ENCODE results near the gene LRGUK.

Gene LRGUK

GRCh38 chr7:134234216-134234615, 107.1 kb downstream of the LRGUK start:
- peaks cover 6 to 26% (median 9%) of the 10 kb centered on the region in 11 experiments; a peak in 21 of 22 replicates for H3K9me3 ChIP-seq (replicated peaks in 1 of 11)

GRCh38 chr7:134245253-134245652, 118.1 kb downstream of the LRGUK start:
- no peak for TF ChIP-seq Cebpa-rat (IDR thresholded peaks at IDR 0.05)
- H3K4me2 ChIP-seq = no peak overlapping the region
- no peaks in the 10 kb centered on the region for H3K36me3 ChIP-seq
- H3K4me1 ChIP-seq = no peaks in the 10 kb centered on the region
- H3K9ac ChIP-seq = no peak overlapping the region
- H3K4me3 ChIP-seq = no peak overlapping the region
- H4K20me1 ChIP-seq = no peaks in the 10 kb centered on the region
- H3K9me3 ChIP-seq (replicated peaks in 1 of 11) = peaks cover 0 to 6% (median under 1%) of the 10 kb centered on the region in 11 experiments; a peak in 5 of 22 replicates
- no peak overlapping the region for H3K27ac ChIP-seq
- no peaks in the 10 kb centered on the region for H3K27me3 ChIP-seq

More at GRCh38 chr7:134234216-134234615, 107.1 kb downstream of the LRGUK start:
- Histone ChIP-seq H3K27me3 (no peaks in the 10 kb centered on the region), H3K9ac (no peak overlapping the region), H4K20me1 (no peaks in the 10 kb centered on the region), H3K4me2 (no peak overlapping the region), H3K27ac (no peak overlapping the region), H3K4me3 (no peak overlapping the region), H3K36me3 (no peaks in the 10 kb centered on the region), H3K4me1 (no peaks in the 10 kb centered on the region)
- TF ChIP-seq Cebpa-rat (IDR thresholded peaks at IDR 0.05) = no peak

- no peaks in the 10 kb centered on the region for H4K20me1 ChIP-seq
- H3K4me1 ChIP-seq = no peaks in the 10 kb centered on the region
- TF ChIP-seq Cebpa-rat (IDR thresholded peaks at IDR 0.05) = no peak
- no peaks in the 10 kb centered on the region for H3K27me3 ChIP-seq
- no peaks in the 10 kb centered on the region for H3K36me3 ChIP-seq
- no peaks in the 10 kb centered on the region for H3K9me3 ChIP-seq (replicated peaks in 1 of 11)
- no peak overlapping the region for H3K27ac ChIP-seq
- H3K4me2 ChIP-seq = no peak overlapping the region
- H3K9ac ChIP-seq = no peak overlapping the region
- no peak overlapping the region for H3K4me3 ChIP-seq
Observed at GRCh38 chr7:134246347-134246746, 119.2 kb downstream of the LRGUK start.

- Histone ChIP-seq H3K9me3 (replicated peaks in 1 of 11) (no peaks in the 10 kb centered on the region), H3K4me2 (no peak overlapping the region), H3K4me3 (no peak overlapping the region), H3K36me3 (no peaks in the 10 kb centered on the region), H3K27ac (no peak overlapping the region), H3K4me1 (no peaks in the 10 kb centered on the region), H4K20me1 (no peaks in the 10 kb centered on the region), H3K9ac (no peak overlapping the region), H3K27me3 (no peaks in the 10 kb centered on the region)
- TF ChIP-seq Cebpa-rat (IDR thresholded peaks at IDR 0.05) = no peak
Observed at GRCh38 chr7:134246761-134247160, 119.6 kb downstream of the LRGUK start.

- Histone ChIP-seq H4K20me1 (no peaks in the 10 kb centered on the region), H3K9me3 (replicated peaks in 1 of 11) (no peaks in the 10 kb centered on the region), H3K4me1 (no peaks in the 10 kb centered on the region), H3K4me3 (no peak overlapping the region), H3K9ac (no peak overlapping the region), H3K4me2 (no peak overlapping the region), H3K27ac (no peak overlapping the region), H3K36me3 (no peaks in the 10 kb centered on the region), H3K27me3 (no peaks in the 10 kb centered on the region)
- no peak for TF ChIP-seq Cebpa-rat (IDR thresholded peaks at IDR 0.05)
Observed at GRCh38 chr7:134248196-134248595, 121.1 kb downstream of the LRGUK start.

GRCh38 chr7:134254311-134254710, 127.2 kb downstream of the LRGUK start:
- H3K4me3 ChIP-seq = no peak overlapping the region
- no peak overlapping the region for H3K9ac ChIP-seq
- no peak overlapping the region for H3K27ac ChIP-seq
- H3K9me3 ChIP-seq (replicated peaks in 1 of 11) = no peaks in the 10 kb centered on the region
- H3K36me3 ChIP-seq = no peaks in the 10 kb centered on the region
- no peak overlapping the region for H3K4me2 ChIP-seq
- no peaks in the 10 kb centered on the region for H3K4me1 ChIP-seq
- TF ChIP-seq Cebpa-rat (IDR thresholded peaks at IDR 0.05) = no peak
- H3K27me3 ChIP-seq = no peaks in the 10 kb centered on the region
- no peaks in the 10 kb centered on the region for H4K20me1 ChIP-seq

GRCh38 chr7:134255814-134256213, 128.7 kb downstream of the LRGUK start:
- no peaks in the 10 kb centered on the region for H4K20me1 ChIP-seq
- no peaks in the 10 kb centered on the region for H3K9me3 ChIP-seq (replicated peaks in 1 of 11)
- TF ChIP-seq Cebpa-rat (IDR thresholded peaks at IDR 0.05) = no peak

GRCh38 chr7:134262322-134262721, 135.2 kb downstream of the LRGUK start:
- H3K4me2 ChIP-seq = no peak overlapping the region
- TF ChIP-seq Cebpa-rat (IDR thresholded peaks at IDR 0.05) = no peak
- no peaks in the 10 kb centered on the region for H3K36me3 ChIP-seq
- no peaks in the 10 kb centered on the region for H3K27me3 ChIP-seq
- no peak overlapping the region for H3K4me3 ChIP-seq
- no peaks in the 10 kb centered on the region for H3K4me1 ChIP-seq
- H3K9me3 ChIP-seq (replicated peaks in 1 of 11) = peaks cover 1 to 21% (median 5%) of the 10 kb centered on the region in 11 experiments; a peak in 13 of 22 replicates
- no peak overlapping the region for H3K9ac ChIP-seq
- H3K27ac ChIP-seq = no peak overlapping the region
- no peaks in the 10 kb centered on the region for H4K20me1 ChIP-seq

More at GRCh38 chr7:134255814-134256213, 128.7 kb downstream of the LRGUK start:
- Histone ChIP-seq H3K9ac (no peak overlapping the region), H3K4me1 (no peaks in the 10 kb centered on the region), H3K4me2 (no peak overlapping the region), H3K27me3 (no peaks in the 10 kb centered on the region), H3K27ac (no peak overlapping the region), H3K4me3 (no peak overlapping the region), H3K36me3 (no peaks in the 10 kb centered on the region)

GRCh38 chr7:134276951-134277350, 149.8 kb downstream of the LRGUK start:
- H3K9ac ChIP-seq = no peak overlapping the region
- no peaks in the 10 kb centered on the region for H3K27me3 ChIP-seq
- H3K4me3 ChIP-seq = no peak overlapping the region
- no peaks in the 10 kb centered on the region for H3K9me3 ChIP-seq (replicated peaks in 1 of 11)
- no peak overlapping the region for H3K4me2 ChIP-seq
- no peaks in the 10 kb centered on the region for H3K36me3 ChIP-seq
- no peak for TF ChIP-seq Cebpa-rat (IDR thresholded peaks at IDR 0.05)
- H3K4me1 ChIP-seq = no peaks in the 10 kb centered on the region
- H4K20me1 ChIP-seq = no peaks in the 10 kb centered on the region
- H3K27ac ChIP-seq = no peak overlapping the region

- Histone ChIP-seq H3K9ac (no peak overlapping the region), H3K9me3 (replicated peaks in 1 of 11) (peaks cover 0 to 10% (median 0%) of the 10 kb centered on the region in 11 experiments; a peak in 4 of 22 replicates), H3K4me2 (no peak overlapping the region), H3K4me1 (peaks cover 0 to 3% (median 0%) of the 10 kb centered on the region in 10 experiments; a peak in 1 of 20 replicates), H4K20me1 (no peaks in the 10 kb centered on the region), H3K27ac (no peak overlapping the region), H3K4me3 (no peak overlapping the region), H3K27me3 (no peaks in the 10 kb centered on the region), H3K36me3 (no peaks in the 10 kb centered on the region)
- no peak for TF ChIP-seq Cebpa-rat (IDR thresholded peaks at IDR 0.05)
Observed at GRCh38 chr7:134278502-134279153, 151.5 kb downstream of the LRGUK start.
